SJCRH30 (cell line): ENCODE results near the gene DNM3. TPM values are rescaled to one million over a fixed set of nuclear protein-coding genes. Genes with fewer than 3 reads are reported as not detected.
"Not testable (repeated sequence)": the region's sequence is repeated elsewhere in the genome, so short reads cannot be mapped to it uniquely, and the experiment has no call there.

Experiments used
- DNase-seq, 2 experiments: peaks; one replicate each; pipeline ENCODE4 v3.0.0-alpha.2; 2015 to 2020
- H3K27ac ChIP-seq: fragments of 250-450 bp; sonication (Bioruptor Pico); 2 replicates; pipeline ENCODE4 v1.5.1; 2020; ENCODE audit warnings: mild to moderate bottlenecking, moderate library complexity
- H3K27me3 ChIP-seq: fragments of 250-450 bp; sonication (Bioruptor Pico); 2 replicates; pipeline ENCODE4 v1.5.1; 2020; ENCODE audit warnings: mild to moderate bottlenecking, moderate library complexity
- H3K36me3 ChIP-seq: fragments of 250-450 bp; sonication (Bioruptor Pico); 2 replicates; pipeline ENCODE4 v1.5.1; 2020; ENCODE audit warnings: mild to moderate bottlenecking, moderate library complexity
- H3K4me1 ChIP-seq: fragments of 250-450 bp; sonication (Bioruptor Pico); 2 replicates; pipeline ENCODE4 v1.5.1; 2020; ENCODE audit warnings: mild to moderate bottlenecking, moderate library complexity
- H3K4me3 ChIP-seq: fragments of 250-450 bp; sonication (Bioruptor Pico); 2 replicates; pipeline ENCODE4 v1.5.1; 2020; ENCODE audit warnings: mild to moderate bottlenecking, moderate library complexity
- H3K9me3 ChIP-seq: fragments of 250-450 bp; sonication (Bioruptor Pico); replicated peaks from 2 replicates; pipeline ENCODE4 v1.5.1; 2020; ENCODE audit warnings: mild to moderate bottlenecking, moderate library complexity
- total RNA-seq: library from RNA; depleted of rRNA; stranded (reverse); fragments of >200 nt; shearing (Covaris generic); gene quantifications from 2 replicates; pipeline ENCODE4 v1.2.3, GENCODE V29; 2014

The DNM3 gene
- total RNA-seq, 1 experiment from 2014 or later, result 13.7 TPM

- Histone ChIP-seq H3K27ac (no peak overlapping the region), H3K4me3 (no peak overlapping the region), H3K9me3 (no peaks in the 10 kb centered on the region), H3K27me3 (no peaks in the 10 kb centered on the region), H3K36me3 (no peaks in the 10 kb centered on the region), H3K4me1 (no peaks in the 10 kb centered on the region)
- no peak for DNase-seq
These were observed 437.2 kb downstream of the DNM3 start for GRCh38 chr1:172278478-172278877.

- no peaks in the 10 kb centered on the region for H3K9me3 ChIP-seq
- no peak overlapping the region for H3K4me3 ChIP-seq
- no peaks in the 10 kb centered on the region for H3K4me1 ChIP-seq
- no peaks in the 10 kb centered on the region for H3K27me3 ChIP-seq
- no peak for DNase-seq
- no peak overlapping the region for H3K27ac ChIP-seq
- H3K36me3 ChIP-seq, result no peaks in the 10 kb centered on the region
These were observed 438.8 kb downstream of the DNM3 start for GRCh38 chr1:172279939-172280636.

- Histone ChIP-seq H3K4me1 (no peaks in the 10 kb centered on the region; the same call in 1 of the 2 replicates), H3K9me3 (no peaks in the 10 kb centered on the region), H3K27ac (no peak overlapping the region), H3K27me3 (no peaks in the 10 kb centered on the region), H3K4me3 (no peak overlapping the region), H3K36me3 (no peaks in the 10 kb centered on the region)
- DNase-seq, result no peak
These were observed 442.5 kb downstream of the DNM3 start for GRCh38 chr1:172283766-172284165.

GRCh38 chr1:172286629-172287076 lies 445.4 kb downstream of the DNM3 start:
- Histone ChIP-seq H3K4me1 (no peaks in the 10 kb centered on the region; the same call in 1 of the 2 replicates), H3K9me3 (no peaks in the 10 kb centered on the region), H3K27me3 (no peaks in the 10 kb centered on the region), H3K27ac (no peak overlapping the region), H3K4me3 (no peak overlapping the region), H3K36me3 (no peaks in the 10 kb centered on the region)
- DNase-seq, result peak in 1 of 2 experiments; percentile 8

DNA sequence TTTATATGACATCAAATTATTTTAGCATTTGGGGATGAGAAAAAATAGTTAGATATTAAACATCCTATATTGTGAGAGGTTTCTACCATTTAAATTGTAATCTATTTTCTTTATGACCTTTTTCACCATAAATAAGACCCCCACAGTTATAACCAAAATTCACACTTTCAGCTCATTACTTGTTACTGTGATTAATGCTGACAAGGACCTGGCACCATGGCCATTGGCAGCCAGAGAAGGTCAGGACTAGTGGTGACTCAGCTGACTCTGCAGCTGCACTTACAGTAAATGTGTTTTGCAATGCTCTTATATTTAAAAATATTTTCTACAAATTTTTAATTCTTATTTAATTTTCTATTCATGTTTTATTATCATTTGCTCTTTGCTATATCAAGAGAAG lies 445.9 kb downstream of the DNM3 start:
- no peaks in the 10 kb centered on the region for H3K36me3 ChIP-seq
- H3K9me3 ChIP-seq, result no peaks in the 10 kb centered on the region
- no peak for DNase-seq
- no peak overlapping the region for H3K4me3 ChIP-seq
- peaks cover 2% of the 10 kb centered on the region; the same call in 1 of the 2 replicates for H3K4me1 ChIP-seq
- H3K27ac ChIP-seq, result no peak overlapping the region
- H3K27me3 ChIP-seq, result no peaks in the 10 kb centered on the region

GRCh38 chr1:172288581-172288980 lies 447.3 kb downstream of the DNM3 start:
- H3K4me3 ChIP-seq, result no peak overlapping the region
- H3K27me3 ChIP-seq, result no peaks in the 10 kb centered on the region
- peaks cover 4% of the 10 kb centered on the region; the same call in 1 of the 2 replicates for H3K4me1 ChIP-seq
- H3K9me3 ChIP-seq, result no peaks in the 10 kb centered on the region
- no peaks in the 10 kb centered on the region for H3K36me3 ChIP-seq
- DNase-seq, result no peak
- H3K27ac ChIP-seq, result no peak overlapping the region

DNA sequence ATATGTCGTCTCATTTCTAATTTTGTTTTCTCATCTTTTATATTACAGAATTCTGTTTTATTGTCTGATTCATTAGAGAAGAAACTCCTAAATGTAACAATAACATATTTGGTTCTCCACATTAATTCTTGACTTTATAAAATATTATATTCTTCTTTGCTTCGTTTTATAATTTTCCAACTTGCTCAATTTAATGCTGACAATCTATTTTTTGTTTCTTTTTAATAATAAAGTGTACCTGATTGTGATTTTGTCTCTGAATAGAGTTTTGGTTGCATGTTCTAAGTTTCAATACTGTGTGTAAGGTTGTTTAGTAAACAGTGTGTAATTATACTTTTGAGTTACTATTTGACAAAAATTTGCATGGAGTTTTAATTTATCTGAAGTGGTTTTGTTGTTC lies 448.1 kb downstream of the DNM3 start:
- Histone ChIP-seq H3K9me3 (no peaks in the 10 kb centered on the region), H3K4me1 (peaks cover 4% of the 10 kb centered on the region; the same call in 1 of the 2 replicates), H3K27me3 (no peaks in the 10 kb centered on the region), H3K36me3 (no peaks in the 10 kb centered on the region), H3K27ac (no peak overlapping the region), H3K4me3 (no peak overlapping the region)
- DNase-seq, result no peak

- no peak for DNase-seq
These were observed 451.5 kb downstream of the DNM3 start for GRCh38 chr1:172292840-172293239.

GRCh38 chr1:172293429-172293828 lies 452.1 kb downstream of the DNM3 start:
- peaks cover 4% of the 10 kb centered on the region; the same call in 1 of the 2 replicates for H3K4me1 ChIP-seq
- H3K9me3 ChIP-seq, result no peaks in the 10 kb centered on the region
- H3K27me3 ChIP-seq, result no peaks in the 10 kb centered on the region
- H3K36me3 ChIP-seq, result no peaks in the 10 kb centered on the region
- H3K27ac ChIP-seq, result no peak overlapping the region
- no peak overlapping the region for H3K4me3 ChIP-seq
- no peak for DNase-seq

More at GRCh38 chr1:172292840-172293239, 451.5 kb downstream of the DNM3 start:
- Histone ChIP-seq H3K9me3 (no peaks in the 10 kb centered on the region), H3K4me1 (peaks cover 4% of the 10 kb centered on the region; the same call in 1 of the 2 replicates), H3K27me3 (no peaks in the 10 kb centered on the region), H3K4me3 (no peak overlapping the region), H3K36me3 (no peaks in the 10 kb centered on the region), H3K27ac (no peak overlapping the region)

DNA sequence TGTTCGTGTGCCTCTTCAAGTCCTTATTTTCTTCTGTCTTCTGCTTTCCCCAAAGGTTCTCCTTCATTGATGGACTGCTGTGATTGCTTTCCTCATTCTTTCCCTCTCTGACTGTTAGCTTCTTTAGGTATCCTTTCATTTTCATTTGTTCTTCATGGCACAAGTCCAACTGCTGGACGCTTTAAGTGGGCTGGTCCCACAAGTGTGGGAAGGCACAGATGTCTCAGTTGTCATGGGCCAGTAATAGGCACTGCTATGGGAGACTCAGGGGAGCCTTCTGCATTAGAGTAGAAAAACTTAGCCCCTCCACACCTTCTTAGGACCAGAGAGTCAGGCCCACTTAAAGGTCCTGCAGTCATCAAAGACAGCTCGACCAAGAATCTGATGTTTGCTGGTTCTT lies 456.8 kb downstream of the DNM3 start:
- Histone ChIP-seq H3K4me3 (no peak overlapping the region), H3K9me3 (peaks cover 11% of the 10 kb centered on the region), H3K36me3 (no peaks in the 10 kb centered on the region), H3K27me3 (no peaks in the 10 kb centered on the region), H3K4me1 (no peaks in the 10 kb centered on the region), H3K27ac (no peak overlapping the region)
- peak in 1 of 2 experiments; percentile 38 for DNase-seq

DNA sequence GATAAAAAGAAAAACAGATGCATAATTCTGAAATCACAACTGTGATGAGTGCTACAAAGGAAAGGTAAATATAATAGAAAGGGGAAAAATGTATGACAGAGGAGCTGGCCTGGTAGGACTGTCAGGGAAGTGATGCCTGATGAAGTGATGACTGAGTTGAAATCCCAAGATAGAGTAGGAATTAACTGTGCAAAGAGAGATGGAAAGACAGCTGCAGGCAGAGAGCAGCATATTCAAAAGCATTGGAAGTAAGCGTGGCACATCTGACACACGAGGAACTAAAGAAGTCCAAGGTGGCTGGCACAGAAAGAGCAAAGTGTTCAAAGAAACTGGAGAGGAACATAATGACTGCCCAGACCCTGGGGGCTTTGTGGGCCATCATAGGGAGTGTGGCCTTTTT lies 457.6 kb downstream of the DNM3 start:
- Histone ChIP-seq H3K9me3 (peaks cover 11% of the 10 kb centered on the region), H3K4me1 (no peaks in the 10 kb centered on the region), H3K27ac (no peak overlapping the region), H3K4me3 (no peak overlapping the region), H3K36me3 (no peaks in the 10 kb centered on the region), H3K27me3 (no peaks in the 10 kb centered on the region)
- DNase-seq, result no peak

DNA sequence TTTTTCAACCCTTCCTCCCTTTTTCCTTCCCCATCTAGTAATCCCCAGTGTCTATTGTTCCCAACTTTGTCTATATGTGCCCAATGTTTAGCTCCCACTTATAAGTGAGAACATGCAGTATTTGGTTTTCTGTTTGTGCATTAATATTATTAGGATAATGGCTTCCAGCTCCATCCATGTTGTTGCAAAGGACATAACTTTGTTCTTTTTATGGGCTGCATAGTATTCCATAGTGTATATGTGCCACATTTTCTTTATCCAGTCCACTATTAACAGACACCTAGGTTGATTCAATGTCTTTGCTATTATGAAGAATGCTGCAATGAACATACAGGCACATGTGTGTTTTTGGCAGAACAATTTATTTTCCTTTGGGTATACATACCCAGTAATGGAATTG lies 458.2 kb downstream of the DNM3 start:
- no peaks in the 10 kb centered on the region for H3K36me3 ChIP-seq
- H3K27ac ChIP-seq, result no peak overlapping the region

DNA sequence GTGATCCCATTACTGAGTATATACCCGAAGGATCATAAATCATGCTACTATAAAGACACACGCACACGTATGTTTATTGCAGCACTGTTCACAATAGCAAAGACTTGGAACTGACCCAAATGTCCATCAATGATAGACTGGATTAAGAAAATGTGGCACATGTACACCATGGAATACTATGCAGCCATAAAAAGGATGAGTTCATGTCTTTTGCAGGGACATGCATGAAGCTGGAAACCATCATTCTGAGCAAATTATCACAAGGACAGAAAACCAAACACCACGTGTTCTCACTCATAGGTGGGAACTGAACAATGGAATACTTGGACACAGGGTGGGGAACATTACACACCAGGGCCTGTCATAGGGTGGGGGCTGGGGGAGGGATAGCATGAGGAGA lies 466.2 kb downstream of the DNM3 start:
- H3K9me3 ChIP-seq, result peaks cover 10% of the 10 kb centered on the region; the same call in 1 of the 2 replicates
- not testable (repeated sequence) for H3K36me3 ChIP-seq, H3K27ac ChIP-seq, DNase-seq, H3K4me3 ChIP-seq, H3K4me1 ChIP-seq, H3K27me3 ChIP-seq

More for the DNA sequence above, 458.2 kb downstream of the DNM3 start:
- no peak for DNase-seq
- no peaks in the 10 kb centered on the region for H3K4me1 ChIP-seq
- no peaks in the 10 kb centered on the region for H3K27me3 ChIP-seq
- H3K4me3 ChIP-seq, result no peak overlapping the region
- H3K9me3 ChIP-seq, result peaks cover 11% of the 10 kb centered on the region

DNA sequence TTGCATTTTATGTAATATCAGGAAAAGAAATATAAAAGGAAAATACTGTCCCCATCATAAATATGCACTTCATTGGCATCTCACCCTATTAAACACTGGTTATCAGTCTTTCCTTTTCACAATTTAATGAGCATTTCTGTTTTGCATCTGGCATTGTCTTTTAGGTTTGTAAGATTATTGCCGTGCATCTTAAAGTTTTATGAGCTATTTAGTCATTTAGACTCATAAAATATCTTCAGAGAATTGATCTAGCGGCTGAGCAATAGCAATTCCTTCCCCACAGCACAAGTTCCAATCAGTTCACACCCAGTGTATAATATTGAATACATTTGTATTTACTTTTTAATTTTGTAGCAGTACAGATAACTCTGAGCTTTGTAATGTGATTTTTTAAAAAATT lies 466.8 kb downstream of the DNM3 start:
- no peak for DNase-seq

GRCh38 chr1:172308577-172308976 lies 467.3 kb downstream of the DNM3 start:
- H3K27ac ChIP-seq, result no peak overlapping the region
- no peaks in the 10 kb centered on the region for H3K27me3 ChIP-seq
- peaks cover 5% of the 10 kb centered on the region; the same call in 1 of the 2 replicates for H3K4me1 ChIP-seq
- no peak overlapping the region for H3K4me3 ChIP-seq
- H3K36me3 ChIP-seq, result no peaks in the 10 kb centered on the region; the same call in 1 of the 2 replicates
- 0 out of 2 replicates have a peak, but pooled peaks cover 7% of the 10 kb centered on the region for H3K9me3 ChIP-seq
- DNase-seq, result peak; percentile 37 to 48

More for the DNA sequence above, 466.8 kb downstream of the DNM3 start:
- no peaks in the 10 kb centered on the region for H3K27me3 ChIP-seq
- H3K4me1 ChIP-seq, result peaks cover 5% of the 10 kb centered on the region; the same call in 1 of the 2 replicates
- H3K4me3 ChIP-seq, result no peak overlapping the region
- no peaks in the 10 kb centered on the region; the same call in 1 of the 2 replicates for H3K36me3 ChIP-seq
- 0 out of 2 replicates have a peak, but pooled peaks cover 7% of the 10 kb centered on the region for H3K9me3 ChIP-seq
- H3K27ac ChIP-seq, result no peak overlapping the region
